GM21825 (cell line): ENCODE measurements around the gene PPIF.

ENCODE experiments used
- ATAC-seq: cut with Tn5 transposase; IDR thresholded peaks from one replicate; pipeline ENCODE4 v1.9.1; 2021; ENCODE audit warnings: mild to moderate bottlenecking, moderate library complexity; ENCODE audit not compliant: unreplicated experiment

PPIF gene

DNA sequence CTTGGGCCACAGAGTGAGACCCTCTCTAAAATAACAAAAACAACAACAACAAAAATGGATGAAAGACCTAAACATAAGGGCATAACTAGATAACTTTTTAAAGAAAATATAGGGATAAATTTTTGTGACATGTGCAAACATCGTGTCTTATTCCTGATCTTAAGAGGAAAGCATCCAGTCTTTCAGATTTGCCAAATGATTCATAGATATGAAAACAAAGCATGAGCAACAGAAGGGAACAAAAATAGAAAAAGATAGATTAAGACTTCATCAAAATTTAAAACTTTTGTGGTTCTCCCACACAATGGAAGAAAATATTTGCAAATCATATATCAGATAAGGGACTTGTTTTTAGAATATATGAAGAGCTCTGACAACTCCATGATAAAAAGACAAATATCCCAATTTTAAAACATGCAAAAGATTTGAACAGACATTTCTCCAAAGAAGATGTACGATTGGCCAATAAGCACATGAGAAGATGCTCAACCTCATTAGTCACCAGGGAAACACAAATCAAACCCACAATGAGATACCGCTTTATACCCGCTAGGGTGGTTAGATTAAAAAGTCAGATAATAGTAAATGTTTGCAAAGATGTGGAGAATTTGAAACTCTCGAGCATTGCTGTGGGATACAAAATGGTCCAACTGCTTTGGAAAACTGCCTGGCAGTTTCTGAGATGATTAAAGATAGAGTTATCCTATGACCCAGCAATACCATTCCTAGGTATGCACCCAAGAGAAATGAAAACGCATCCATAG, 20.3 kb downstream of the PPIF start:
- no peak for ATAC-seq

DNA sequence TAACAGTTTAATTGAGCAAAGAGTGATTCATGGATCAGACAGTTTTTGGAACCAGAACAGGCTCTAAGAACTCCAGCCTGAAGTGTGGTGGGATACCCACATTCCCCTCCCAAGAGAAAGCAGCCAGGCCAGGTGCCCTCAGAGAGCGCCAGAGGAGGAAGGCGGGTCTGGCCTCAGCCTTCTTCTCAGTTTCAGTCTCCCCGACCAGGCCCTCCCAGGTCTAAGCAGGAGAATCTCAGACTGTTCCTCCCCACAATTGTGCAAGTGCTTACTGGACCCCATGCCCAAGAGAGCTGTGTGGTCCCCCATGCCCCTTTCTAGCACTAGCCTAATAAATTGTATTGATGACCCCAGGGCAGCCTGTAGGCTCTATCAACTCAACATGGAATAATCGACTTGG, 25.6 kb downstream of the PPIF start:
- ATAC-seq: no peak

DNA sequence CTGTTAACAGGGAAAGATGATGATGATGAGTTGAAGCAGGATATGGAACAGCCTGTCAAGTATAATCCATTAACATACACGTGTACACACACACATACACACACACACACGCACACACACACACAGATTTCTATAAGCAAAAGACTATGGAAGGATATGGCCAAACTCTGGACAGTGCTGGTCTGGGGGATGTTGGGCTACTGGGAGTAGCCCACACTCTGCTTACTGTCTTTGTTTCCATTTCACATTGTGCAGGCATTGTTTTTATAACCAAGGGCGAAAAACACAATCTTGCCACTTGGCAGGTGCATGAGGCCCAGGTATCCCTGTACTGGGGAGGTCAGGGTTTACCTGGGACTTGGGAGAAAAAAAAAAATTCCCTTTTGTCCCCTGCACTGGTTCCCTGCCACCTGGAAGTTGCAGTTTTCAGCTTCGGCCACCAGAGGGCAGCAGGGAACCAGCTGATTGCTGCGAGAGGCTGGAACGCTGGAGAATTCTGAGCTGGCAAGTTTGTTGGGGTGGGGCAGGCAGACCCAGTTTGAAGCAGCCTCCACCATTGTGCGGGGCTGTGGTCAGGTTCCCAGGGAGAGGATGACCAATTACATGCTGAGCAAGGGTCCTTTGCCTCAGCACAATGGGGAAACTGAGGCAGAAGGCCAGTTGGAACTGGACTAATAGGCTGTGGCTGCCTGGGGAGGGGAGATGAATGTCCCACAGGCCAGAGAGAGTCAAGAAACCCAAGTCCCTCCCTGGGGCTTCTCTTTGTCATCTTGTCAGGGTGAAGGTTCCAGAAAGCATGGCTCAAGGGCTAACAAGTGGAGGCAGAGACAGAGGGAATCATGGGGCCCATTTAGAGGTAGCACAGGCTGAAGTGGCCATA, 27.3 kb downstream of the PPIF start:
- no peak for ATAC-seq

DNA sequence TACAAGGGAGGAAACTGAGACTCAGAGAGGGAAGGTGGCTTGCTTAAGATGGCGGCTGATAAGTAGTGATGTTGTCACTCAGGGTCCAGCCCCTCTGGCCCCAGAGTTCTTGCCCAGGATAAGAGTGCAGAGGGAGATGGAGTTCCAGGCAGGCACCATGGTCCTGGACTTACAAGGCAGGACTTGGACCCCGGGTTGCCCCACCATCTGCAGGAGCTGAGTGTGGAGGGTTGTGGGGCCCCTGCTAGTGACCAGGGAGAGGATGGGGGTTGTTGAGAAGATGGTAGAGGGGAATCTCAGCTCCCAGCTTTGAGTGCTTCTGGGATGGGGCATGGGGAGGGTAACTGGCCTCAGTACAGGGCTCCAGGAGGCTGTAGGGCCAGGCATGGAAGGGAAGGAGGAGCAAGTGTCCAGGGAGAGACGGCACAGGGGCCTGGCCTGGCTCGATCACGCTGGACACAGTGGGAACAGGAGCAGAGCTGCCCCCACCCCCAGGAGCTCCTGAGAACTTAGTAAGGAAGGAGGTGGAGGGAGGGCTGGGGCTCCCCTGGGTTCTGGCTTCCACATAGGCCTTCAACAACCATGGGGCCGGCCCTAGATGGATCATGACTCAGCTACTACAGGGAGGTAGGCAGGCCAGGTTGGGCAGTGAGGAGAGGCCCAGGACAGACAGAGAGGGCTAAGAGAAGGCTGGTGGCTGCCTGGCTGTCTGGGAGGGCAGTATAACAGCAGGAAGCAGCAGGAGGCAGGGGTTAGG, 28.2 kb downstream of the PPIF start:
- no peak for ATAC-seq

DNA sequence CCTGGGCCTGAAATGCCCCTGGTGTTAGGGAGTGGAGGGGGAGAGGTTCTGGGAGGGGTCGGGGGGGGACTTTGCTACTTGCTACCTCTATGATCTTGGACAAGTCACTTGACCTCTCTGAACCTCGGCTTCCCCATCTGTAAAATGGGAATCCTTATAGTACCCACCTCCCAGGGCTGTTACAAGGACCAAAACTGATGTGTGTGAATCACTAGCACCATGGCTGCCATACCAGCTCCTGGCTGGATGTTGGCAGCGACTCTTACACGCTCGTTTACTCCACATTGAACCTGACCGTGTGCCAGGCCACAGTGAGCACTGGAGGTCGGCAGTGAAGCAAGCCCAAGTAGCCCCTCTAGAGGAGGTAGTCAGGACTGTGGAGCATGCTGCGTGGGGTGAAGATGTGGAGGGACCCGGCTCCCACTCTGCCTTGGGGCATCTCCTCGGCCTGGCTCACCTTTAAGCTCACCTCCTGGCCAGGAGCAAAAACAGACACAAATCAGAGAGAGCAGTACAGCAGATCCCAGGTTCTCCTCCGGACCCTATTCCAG, 28.9 kb downstream of the PPIF start:
- ATAC-seq: no peak

DNA sequence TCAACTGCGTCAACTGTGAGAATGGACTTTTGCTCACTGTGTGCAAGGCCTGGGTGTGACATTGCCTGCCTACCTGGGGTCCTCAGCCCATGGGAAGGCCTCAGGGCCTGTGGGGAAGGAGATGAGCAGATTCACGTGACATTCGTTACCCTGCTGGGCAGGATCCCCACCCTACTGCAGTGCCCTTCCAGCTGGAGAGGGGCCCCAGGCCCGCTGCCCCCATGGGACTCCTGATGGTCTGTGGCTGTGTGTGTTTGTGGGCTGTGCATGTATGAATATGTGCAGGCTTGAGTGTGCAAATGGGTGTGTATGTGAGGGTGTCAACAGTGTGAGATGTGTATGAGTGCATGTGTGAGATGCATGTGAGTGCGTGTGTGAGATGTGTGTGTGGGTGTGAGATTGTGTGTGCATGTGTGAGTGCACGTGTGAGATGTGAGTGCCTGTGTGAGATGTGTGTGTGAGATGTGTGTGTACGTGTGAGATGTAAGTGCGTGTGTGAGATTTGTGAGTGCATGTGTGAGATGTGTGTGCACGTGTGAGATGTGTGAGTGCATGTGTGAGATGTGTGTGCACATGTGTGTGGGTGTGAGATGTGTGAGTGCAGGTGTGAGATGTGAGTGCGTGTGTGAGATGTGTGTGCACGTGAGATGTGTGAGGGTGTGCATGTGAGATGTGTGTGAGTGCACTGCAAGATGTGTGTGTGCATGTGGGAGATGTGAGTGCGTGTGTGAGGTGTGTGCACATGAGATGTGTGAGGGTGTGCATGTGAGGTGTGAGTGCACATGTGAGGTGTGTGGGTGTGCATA, 29.7 kb downstream of the PPIF start:
- ATAC-seq: no peak

DNA sequence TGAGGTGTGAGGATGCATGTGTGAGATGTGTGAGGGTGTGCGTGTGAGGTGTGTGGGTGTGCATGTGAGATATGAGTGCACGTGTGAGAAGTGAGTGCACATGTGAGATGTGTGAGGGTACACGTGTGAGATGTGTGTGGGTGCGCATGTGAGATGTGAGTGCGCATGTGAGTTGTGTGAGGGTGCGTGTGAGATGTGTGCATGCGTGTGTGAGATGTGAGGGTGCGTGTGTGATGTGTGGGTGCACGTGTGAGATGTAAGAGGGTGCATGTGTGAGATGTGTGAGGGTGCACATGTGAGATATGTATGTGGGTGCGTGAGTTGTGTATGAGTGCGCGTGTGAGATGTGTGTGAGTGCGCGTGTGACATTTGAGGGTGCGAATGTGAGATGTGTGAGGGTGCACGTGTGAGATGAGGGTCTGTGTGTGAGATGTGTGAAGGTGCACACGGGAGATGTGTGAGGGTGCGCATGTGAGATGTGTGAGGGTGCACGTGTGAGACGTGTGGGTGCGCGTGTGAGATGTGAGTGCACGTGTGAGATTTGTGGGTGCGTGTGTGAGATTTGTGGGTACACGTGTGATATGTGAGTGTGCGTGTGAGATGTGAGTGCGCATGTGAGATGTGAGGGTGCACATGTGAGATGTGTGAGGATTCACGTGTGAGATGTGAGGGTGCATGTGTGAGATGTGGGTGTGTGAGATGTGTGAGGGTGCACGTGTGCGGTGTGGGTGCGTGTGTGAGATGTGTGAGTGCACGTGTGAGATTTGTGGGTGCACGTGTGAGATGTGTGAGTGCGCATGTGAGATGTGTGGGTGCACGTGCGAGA, 30.5 kb downstream of the PPIF start:
- no peak for ATAC-seq

DNA sequence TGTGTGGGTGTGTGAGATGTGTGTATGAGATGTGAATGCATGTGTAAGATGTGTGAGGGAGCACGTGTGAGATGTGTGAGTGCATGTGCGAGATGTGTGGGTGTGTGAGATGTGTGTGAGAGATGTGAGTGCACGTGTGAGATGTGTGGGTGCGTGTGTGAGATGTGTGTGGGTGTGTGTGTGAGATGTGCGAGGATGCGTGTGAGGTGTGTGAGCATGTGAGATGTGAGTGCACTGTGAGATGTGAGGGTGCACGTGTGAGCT, 31.0 kb downstream of the PPIF start:
- ATAC-seq: no peak

DNA sequence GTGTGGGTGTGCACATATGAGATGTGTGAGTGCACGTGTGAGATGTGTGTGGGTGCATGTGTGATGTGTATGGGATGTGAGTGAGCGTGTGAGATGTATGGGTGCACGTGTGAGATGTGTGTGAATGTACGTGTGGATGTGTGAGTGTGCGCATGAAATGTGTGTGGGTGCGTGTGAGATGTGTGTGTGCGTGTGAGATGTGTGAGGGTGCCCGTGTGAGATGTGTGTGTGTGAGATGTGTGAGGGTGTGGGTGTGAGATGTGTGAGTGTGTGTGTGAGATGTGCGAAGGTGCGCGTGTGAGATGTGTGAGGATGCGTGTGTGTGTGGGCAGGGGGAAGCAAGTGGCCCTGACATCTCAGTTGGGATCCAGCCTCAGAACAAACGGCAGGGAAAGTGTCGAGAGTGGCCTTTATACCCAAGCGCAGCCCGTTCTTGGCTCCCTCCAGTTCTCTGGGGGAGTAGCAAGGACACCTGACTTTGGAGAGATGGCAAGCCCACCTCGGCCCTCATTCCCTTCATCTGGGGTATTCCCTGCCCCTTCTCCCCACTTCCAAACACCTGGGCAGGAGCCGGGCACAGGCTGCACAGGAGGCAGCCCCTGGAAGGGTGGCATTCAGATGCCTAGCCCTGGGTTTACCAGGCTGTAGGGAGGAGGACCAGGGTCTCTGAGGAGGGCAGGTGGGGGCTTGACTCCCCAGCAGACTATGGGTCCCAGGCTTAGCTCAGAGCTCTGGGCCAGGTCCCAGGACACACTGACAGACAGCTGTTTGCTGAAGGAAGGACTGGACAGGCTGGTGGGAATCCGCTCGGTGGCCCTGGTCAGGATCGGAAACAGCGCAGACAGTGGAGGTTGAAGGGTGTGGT, 31.6 kb downstream of the PPIF start:
- no peak for ATAC-seq

DNA sequence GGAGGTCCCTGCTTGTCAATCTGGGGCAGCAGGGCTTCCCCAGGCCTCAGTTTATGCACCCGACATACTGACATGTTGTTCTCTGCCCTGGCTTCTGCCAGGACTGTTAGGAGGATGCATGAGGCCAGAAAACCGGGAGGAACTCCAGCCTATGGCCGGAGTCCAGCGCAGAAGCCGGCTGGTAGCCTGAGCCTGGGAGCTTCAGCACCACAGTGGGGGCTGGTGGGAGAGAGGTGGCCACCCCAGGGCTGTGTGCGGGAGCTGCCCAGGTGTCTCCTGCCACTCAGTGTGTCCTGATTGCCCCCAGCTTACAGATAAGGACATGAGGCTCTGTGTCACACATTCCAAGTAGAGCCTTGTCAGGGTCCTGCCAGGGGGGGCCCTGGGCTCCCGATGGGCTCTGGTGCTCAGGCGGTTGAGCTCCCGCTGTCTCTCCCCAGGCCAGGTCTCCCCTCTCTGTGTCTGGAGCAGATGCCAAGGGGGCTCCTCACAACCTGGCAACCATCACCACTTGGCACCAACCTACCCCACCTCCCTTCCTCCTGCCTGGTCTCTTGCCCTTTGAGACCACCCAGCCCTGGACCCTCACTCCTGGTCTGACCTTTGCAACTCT, 32.3 kb downstream of the PPIF start:
- ATAC-seq: no peak

DNA sequence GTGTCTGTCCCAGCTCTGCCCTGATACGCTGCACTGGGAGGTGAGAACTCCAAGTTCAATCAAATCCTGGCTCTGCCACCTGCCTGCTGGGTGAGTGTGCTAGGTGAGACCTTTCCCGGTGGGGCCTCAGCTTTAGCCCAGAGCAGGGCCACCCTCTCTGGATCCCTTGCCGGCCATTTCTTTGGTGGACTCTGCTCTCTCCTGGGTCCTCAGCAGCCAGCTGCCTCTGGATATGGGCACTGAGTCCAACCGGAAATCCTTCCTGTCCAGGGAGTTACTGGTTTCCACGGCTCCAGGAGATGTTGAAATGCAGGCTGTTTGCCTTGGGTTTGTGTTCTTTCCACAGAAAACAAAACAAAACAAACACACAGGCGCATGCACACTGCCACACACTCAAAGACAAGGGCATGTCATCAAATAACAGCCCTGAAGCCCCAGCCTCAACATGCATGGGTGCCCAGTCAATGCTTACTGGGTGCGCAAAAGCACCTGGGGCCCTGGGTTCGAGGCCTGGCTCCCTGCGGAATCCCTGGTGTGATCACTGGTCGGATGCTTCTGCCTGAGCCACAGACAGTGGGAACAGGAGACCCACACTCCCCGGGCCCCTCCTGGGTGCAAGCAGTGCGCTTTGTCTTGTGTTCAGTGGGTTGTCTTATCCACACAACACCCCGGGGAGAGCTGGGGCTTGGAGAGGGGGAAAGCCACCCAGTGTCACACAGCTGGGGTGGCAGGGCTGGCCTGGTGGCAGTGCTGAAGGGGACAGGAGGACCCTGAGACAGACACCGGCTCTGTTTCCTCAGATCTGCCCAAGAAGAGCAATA, 33.1 kb downstream of the PPIF start:
- no peak for ATAC-seq

DNA sequence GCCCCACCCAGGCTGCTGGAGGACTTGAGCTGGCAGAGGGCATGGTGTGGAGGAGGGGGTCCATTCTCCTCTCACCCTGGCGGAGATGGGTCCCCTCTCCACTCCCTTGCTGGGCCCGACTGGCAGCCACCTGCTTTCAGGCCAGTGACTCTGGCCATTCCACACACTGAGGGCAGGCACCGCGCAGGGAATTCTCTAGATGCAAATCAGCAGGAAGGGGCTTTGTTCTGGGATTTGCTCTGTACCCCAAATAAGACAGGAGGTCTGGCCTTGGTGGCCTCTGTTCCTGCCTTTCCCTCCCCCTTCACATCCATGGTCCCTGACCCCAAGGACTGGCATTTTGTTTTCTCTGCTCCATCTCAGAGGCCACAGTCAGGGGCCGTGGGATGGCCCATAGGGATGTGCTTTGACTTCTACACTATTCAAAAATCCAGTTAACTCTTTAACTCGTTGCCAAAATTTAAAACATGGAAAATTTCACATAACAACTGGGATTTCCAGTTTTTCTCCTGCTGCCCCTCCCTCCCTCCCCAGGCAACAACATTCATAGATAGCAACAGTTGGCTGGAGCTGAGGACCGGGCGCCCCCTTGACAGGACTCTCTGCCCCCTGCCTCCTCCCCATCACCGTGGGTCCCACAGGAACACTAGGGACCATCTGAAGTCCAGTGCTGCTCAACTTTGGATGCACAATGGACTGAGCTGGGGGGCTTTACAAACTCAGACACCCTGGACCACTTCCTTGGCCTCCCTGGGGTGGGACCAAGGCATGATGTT, 33.9 kb downstream of the PPIF start:
- ATAC-seq: no peak

DNA sequence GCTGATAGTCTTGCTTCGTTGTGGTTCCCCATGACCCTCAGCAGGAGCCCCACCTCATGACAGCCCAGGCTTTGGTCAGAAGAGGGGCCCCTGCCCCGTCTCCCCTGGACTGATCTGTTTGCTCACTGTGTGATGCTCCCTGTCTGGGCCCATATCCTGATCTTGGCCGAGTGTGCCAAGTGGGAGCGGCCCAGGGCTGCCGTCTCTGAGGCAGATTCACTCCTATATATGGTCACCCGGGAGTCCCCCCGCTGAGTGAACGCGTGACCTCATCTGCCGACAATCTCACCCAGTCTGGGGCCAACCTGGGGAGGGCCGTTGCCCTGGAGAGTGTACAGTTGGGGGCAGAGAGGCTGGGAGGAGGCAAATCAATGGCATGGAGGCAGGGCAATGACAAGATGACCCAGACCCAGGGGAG, 34.5 kb downstream of the PPIF start:
- no peak for ATAC-seq

DNA sequence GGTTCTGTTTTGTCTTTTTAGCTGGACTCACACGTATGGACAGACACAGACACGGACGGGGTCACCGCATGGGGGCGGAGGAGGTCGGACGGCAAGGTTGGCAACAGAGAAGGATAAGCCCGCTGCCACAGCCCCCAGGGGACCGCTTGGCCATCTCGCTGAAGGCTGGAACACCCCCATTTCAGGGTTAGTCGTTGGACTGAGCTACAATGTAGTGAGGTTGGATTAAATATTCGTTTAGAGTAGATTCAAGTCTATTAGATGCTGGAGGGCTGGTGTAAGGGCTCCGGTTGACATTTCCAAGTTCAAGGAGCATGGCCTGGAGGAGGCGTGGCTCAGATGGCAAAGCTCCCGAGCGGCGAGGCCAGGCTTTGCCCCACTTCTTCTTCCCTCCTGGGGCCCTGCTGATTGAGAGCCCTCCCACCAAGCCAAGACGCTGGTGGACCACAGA, 35.2 kb downstream of the PPIF start:
- no peak for ATAC-seq

DNA sequence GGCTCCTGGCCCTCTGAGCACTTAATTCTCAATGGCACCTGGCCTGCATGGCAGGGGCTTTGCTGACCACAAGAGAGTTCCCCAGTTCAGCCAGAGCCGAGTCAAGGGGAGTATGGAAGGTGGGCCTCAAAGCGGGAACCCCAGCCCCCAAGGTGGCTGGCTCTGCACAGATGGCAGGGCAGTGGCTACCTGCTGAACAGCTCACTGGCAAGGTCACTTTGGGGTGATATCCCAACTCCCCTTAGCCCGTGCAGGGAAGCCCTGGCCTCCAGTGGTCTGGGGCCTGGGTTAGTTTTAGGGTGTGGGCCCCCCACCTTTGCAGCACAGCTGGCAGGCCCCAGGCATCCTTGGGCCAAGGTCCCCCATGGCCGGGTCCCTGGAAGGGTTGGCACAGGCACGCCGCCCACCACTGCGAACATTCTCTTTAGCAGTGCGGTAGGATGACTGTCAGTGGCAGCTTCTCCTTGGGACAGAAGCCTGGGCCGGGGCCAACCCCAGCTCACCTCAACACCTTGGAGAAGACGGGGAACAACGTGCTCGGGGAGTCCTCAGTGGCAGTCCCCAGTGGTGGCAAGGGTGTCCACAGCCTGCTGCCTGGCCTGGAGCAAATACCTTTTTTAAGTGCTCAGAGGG, 36.8 kb downstream of the PPIF start:
- ATAC-seq: no peak

DNA sequence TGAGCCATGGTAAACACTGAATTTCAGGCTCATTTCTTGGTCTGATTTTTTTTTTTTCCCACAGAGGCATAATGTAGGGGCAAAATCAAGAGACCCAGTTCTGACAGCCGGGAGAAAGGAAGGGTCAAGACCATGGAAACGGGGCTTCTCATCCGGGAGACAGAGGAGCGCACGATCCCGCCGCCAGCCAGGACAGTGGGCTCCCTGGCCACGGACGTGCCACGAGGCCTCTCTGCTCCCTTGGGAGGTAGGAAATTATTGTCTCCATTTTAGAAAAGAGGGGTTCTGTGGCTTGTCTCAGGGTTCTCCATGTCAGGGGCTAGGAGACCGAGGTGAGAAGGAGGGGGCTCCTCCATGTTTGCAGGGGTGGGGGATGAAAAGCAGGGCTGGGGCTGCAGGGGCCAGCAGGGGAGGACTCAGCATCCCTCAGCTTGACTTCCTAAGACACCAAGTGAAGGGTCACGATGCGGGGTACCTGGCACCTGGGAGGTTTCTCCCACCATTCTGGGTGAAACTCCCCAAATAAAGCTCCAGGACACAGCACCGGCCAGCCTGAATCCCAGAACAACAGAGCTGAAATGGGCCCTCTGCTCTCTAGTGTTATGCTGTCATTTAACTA, 37.6 kb downstream of the PPIF start:
- ATAC-seq: no peak
